GM21737 (cell line): ENCODE measurements around the gene GNAZ.

Experiments used
- ATAC-seq: cut with Tn5 transposase; IDR thresholded peaks from one replicate; pipeline ENCODE4 v1.9.1; 2021; ENCODE audit warnings: mild to moderate bottlenecking, moderate library complexity; ENCODE audit not compliant: unreplicated experiment

The GNAZ gene

DNA sequence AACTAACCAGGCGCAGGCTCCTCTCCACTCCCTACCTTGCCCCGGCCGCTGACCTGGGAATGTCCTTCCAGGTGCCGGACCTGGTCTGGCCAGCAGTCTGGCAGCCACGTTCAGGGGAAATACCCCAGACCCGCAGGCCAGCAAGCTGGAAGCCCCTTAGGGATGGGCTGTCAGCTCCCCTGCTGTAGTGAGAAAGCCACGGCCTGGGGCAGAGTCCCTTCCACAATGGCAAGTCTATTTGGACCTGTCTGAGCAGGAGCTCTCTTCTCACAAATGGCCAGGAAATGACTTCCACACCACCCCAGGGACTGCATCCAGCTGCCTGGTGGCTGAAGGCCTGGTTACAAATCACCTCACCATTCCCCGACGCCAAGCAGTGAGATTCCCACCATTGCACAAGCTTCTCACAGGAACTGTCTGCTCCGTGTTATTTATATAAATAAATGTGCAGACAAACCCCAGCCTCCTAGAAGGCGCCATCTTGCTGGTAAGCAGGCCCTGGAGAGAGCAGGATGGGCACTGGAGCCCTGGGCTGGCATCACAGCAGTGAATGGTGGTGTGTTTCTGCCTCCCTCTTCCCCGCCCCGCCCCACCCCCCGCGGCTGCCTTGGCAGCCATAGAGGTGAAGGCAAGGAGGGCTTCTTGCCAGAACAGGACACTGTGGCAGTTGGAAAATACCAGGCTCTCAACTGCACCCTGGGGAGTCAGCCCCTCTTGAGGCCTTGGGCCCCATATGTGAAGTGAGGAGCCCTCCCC is 47.8 kb downstream of the GNAZ start:
- no peak for ATAC-seq

DNA sequence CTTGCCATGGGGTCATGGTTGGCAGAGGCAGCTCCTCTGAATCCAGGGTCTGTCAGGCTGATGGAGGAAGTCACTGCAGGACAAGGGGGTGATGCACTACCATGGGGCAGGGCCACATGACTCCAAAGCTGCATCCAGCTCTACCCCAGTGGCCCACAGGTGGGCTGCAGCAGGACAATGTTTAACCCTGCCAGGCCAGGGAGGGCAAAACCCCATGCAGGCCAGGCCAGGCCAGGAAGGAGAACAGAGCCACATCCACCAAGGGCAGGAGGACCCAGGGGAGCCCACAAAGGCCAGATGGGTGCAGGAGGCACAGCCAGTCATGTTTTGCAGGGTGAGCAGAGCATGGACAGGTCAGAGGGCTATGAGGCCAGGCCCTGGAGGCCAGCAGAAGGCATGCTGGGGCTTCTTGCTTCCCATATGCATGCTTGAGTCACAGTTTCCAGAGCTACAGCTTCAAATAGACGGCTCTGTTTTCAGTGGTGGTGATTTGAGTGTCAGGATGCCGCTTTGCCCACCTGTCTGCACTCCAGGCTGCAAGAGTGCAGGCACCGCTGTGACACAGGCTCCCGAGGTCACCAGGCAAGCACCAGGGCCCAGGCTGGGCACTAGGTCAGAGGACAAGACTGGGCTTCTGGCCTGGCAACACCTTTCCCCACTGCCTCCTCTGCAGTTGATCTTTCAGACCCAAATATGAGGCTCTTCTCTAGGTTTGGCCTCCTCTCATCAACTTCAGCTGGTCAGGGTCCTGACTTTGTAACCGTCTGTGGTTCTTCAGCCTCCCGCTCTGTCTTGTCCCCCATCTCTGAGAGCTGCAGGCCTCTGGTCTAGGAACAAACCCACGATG is 48.6 kb downstream of the GNAZ start:
- no peak for ATAC-seq

GRCh38 chr22:23119494-23120414 is 49.4 kb downstream of the GNAZ start:
- ATAC-seq, result no peak

GRCh38 chr22:23120415-23120899 is 50.1 kb downstream of the GNAZ start:
- no peak for ATAC-seq

DNA sequence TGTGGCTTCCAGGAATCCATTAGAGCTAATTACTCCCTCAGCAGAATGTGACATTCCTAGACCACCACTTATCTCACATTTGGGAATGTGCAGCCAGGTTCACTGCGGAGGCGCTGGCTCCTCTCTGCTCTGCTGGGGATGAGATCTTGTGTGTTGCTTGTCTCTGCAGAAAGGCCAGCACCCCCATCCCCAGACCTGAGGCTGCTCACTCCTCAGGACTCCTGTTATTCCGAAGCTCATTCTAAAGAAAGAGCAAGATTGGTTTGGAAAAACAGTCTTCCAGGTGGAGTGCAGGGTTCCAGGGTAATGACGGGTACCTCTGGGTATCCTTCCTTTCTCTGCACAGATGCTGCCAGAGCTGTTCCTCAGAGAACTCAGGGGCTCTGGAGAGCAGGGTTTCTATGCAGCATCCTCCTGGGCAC is 50.7 kb downstream of the GNAZ start:
- ATAC-seq, result no peak

- ATAC-seq, result no peak
These were observed 51.1 kb downstream of the GNAZ start for GRCh38 chr22:23121424-23121823.

DNA sequence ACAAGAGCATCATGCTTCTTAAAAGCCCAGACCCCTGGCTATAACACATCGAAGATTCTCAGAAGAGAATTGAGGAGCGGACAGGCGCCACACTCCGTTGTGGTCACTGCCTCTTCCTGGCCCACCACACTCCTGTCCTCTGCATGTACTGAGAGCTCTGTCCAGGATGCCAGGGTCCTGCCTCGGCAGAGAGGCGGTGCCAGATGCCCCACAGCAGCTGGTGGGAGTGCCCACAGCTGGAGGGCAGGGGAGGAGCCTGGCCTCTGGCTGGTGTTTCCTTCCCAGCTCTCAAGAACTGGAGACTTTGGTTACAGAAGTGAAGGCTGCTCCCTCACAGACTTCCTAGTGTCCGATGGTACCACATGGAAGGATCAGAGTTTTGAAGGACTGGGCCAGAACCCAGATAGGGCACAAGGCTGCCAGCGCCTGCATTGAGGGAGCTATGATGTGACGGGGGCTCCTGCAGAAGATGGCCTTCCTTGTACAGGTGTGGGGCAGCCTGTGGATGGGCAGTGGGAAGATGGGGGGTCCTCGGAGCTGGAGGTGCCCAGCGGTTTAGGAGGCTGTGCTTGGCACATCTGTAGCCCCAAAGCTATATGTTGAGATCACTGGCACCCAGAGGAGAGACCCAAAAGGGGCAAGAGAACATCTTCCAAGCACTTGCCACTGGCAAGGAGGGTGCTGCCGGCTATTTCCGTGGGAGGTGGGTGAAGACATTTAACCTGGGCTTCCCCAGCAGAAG is 52.1 kb downstream of the GNAZ start:
- no peak for ATAC-seq

DNA sequence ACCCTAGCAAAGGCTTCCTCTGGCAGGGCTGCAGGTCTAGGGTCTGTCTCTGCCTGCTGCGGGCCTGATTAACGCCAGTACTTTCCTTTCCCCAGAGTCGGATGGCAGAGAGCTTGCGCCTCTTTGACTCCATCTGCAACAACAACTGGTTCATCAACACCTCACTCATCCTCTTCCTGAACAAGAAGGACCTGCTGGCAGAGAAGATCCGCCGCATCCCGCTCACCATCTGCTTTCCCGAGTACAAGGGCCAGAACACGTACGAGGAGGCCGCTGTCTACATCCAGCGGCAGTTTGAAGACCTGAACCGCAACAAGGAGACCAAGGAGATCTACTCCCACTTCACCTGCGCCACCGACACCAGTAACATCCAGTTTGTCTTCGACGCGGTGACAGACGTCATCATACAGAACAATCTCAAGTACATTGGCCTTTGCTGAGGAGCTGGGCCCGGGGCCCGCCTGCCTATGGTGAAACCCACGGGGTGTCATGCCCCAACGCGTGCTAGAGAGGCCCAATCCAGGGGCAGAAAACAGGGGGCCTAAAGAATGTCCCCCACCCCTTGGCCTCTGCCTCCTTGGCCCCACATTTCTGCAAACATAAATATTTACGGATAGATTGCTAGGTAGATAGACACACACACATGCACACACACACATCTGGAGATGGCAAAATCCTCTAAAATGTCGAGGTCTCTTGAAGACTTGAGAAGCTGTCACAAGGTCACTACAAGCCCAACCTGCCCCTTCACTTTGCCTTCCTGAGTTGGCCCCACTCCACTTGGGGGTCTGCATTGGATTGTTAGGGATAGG is 52.9 kb downstream of the GNAZ start:
- no peak for ATAC-seq

- ATAC-seq, result no peak
These were observed 53.5 kb downstream of the GNAZ start for GRCh38 chr22:23123804-23124254.

DNA sequence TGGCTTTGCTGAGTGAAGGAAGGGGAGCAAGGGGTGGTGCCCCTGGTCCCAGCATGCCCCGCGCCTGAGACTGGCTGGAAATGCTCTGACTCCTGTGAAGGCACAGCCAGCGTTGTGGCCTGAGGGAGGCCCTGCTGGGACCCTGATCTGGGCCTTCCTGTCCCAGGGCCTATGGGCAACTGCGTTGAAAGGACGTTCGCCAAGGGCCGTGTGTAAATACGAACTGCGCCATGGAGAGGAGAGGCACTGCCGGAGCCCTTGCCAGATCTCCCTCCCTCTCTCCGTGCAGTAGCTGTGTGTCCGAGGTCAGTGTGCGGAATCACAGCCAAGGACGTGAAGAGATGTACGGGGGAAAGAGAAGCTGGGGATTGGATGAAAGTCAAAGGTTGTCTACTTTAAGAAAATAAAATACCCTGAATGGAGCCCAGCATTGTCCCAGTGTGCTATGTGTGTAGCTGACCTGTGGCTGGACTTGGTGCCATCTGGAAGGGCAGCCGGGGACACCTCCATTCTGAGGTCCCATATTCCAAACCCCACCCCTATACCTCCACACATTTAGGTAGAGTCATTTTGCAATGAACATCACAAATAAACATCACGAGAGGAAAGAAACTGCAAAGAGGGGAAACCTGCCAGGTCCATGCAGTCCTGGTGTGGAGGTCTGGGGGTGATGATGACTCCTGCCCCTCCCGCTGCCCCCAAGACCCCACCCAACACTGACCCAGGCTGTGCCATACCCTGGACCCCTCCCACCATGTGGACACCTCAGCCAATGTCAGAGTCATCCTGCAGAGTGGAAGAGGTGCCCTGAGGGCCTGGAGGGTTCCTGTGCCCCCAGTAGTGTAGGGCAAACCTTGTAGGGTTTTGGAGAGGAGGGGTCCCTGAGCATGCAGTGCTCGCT is 54.5 kb downstream of the GNAZ start:
- ATAC-seq, result no peak

- no peak for ATAC-seq
These were observed 55.3 kb downstream of the GNAZ start for GRCh38 chr22:23125512-23126103.

- no peak for ATAC-seq
These were observed 56.1 kb downstream of the GNAZ start for GRCh38 chr22:23126165-23127054.

- no peak for ATAC-seq
These were observed 56.9 kb downstream of the GNAZ start for GRCh38 chr22:23127055-23127756.

DNA sequence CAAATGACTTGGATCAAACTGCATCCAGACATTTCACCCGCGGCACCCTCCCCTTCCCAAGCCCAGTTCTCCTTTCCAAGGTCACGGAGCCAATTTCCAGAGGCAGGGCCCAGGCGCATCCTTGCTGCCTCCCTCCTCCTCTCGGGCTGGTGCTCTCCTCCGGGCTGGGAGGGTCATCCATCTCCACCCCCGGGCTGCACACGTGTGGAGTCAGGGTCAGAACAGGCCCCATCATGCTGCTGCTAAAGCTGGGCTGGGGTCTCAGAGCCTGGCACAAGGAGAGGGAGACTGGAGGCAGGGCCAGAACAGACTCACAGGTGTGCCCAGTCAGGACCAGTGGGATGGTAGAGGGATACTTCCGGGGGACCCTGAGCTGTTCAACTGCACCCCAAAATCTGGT is 57.5 kb downstream of the GNAZ start:
- no peak for ATAC-seq

DNA sequence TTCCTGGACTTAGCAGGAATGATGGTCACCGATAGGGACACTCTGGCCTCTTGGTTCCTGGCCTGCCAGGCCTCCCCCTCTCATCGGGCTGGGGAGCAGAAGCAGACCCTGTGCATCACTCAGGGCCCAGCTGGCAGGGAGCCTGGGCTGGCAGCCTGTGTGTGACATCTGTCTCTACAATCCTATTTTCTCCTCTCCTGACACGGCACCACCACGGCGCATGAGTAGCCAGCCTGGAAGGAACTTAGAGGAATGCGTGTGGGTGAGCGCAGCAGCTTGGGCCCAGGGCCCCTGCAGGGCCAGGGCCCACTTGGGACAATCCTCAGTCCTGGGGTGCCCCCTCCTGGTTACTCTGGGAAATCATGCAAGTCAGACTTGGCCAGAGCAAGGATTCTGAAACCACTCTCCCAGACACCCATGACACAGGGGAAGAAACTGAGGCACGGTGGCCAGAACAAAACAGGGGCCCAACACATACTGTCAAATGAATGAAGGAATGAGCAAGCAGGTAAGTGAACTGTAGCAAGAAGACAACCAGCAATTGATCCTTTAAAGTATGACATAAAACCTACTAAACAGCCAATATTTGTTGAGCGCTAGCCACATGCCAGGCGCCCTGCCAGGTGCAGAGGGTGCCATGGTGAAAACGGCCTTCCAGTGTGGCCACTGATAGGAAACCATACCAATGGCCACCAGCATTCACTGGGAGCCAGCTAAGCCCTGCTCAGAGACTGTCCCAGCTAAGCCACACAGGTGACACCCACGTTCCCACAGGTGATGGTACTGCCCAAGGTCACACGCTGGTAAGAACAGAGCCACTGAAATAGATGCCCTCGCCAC is 58.2 kb downstream of the GNAZ start:
- no peak for ATAC-seq
